ENCODE data around the gene WNT16.
A peak's percentile ranks its signal among the peaks of the same experiment; 100 is the strongest.

The WNT16 gene

DNA sequence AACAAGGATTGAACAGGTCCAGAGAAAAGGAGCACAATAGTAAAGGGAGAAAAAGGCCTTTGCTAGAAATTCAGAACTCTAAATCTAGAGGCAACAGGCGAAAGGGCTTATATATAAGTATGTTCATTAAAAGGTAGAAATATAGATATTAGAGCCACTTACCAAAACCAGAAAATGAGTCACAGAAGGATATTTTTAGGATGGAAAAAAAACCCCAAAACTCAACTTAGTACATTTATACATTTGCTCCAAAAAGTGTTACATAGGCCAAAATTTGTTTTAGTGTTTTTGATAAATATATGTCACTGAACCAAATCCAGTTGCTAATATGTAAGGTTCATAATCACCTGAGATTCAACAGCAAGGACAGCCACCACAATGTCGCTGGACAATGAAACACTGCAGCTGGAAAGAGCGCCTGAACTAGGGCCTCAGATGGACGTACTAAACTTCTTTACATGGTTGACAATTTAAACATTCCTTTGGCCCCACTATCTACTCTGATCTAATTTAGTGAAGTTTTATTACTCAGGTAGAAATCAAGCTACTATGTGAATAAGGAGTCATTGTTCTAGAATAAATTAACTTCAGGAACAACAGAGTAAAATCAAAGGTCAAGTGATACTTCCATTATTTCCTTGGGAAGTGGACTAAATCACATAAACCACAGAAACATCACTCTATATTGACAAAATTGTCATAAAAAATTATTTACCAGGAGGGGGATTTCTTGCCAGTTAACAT, 56.4 kb downstream of the WNT16 start:
- no peak overlapping the region for H3K27ac ChIP-seq (ENCODE audit: low read length)
- H3K27me3 ChIP-seq (ENCODE audit: low read depth, low read length): no peaks in the 10 kb centered on the region
- peaks cover 22% of the 10 kb centered on the region for H4K20me1 ChIP-seq (ENCODE audit: insufficient read depth, low read length)
- no peaks in the 10 kb centered on the region for H3K9me3 ChIP-seq (ENCODE audit: insufficient read depth, low read length)
- H3K4me2 ChIP-seq (ENCODE audit: low read length): peak overlapping the region; percentile 49
- H3K36me3 ChIP-seq (replicated peaks; ENCODE audit: low read depth, low read length): peaks cover 2% of the 10 kb centered on the region
- H3K79me2 ChIP-seq (ENCODE audit: low read length): peaks cover 76% of the 10 kb centered on the region
- no peak overlapping the region for H3K9ac ChIP-seq (ENCODE audit: low read length)
- no peak overlapping the region for H2AFZ ChIP-seq (ENCODE audit: low read depth, low read length)
- peaks cover 28% of the 10 kb centered on the region for H3K4me1 ChIP-seq (ENCODE audit: low read length)
- TF ChIP-seq, protein P1, sequence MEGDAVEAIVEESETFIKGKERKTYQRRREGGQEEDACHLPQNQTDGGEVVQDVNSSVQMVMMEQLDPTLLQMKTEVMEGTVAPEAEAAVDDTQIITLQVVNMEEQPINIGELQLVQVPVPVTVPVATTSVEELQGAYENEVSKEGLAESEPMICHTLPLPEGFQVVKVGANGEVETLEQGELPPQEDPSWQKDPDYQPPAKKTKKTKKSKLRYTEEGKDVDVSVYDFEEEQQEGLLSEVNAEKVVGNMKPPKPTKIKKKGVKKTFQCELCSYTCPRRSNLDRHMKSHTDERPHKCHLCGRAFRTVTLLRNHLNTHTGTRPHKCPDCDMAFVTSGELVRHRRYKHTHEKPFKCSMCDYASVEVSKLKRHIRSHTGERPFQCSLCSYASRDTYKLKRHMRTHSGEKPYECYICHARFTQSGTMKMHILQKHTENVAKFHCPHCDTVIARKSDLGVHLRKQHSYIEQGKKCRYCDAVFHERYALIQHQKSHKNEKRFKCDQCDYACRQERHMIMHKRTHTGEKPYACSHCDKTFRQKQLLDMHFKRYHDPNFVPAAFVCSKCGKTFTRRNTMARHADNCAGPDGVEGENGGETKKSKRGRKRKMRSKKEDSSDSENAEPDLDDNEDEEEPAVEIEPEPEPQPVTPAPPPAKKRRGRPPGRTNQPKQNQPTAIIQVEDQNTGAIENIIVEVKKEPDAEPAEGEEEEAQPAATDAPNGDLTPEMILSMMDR (IDR thresholded peaks at IDR 0.05; ENCODE audit: low read depth, low read length): no peak
- no peak for TF ChIP-seq EZH2phosphoT487 (IDR thresholded peaks at IDR 0.05; ENCODE audit: low read depth)
- H3K4me3 ChIP-seq (ENCODE audit: low read length): peak overlapping the region; percentile 6

DNA sequence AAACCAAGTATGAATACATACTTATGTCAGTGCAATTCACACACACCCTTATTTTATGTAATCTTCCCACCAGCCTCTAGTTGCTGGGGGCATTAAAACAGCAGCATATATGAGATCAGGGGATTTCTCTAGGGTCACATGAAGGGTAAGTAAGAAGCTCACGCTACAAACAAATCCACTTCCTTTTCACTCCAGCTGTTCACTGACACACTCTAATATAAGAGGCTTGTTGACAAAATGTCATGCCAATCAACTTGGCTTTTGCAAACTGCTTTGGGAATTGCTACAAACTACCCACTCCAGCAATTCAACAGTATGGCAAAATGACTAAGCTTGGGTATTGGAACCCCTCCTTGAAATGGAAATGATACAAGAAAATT, 57.0 kb downstream of the WNT16 start:
- TF ChIP-seq EZH2phosphoT487 (IDR thresholded peaks at IDR 0.05; ENCODE audit: low read depth): no peak
- TF ChIP-seq, protein P1 (IDR thresholded peaks at IDR 0.05; ENCODE audit: low read depth, low read length): no peak
- H3K4me3 ChIP-seq (ENCODE audit: low read length): peak overlapping the region; percentile 6
- H3K9ac ChIP-seq (ENCODE audit: low read length): no peak overlapping the region
- peak overlapping the region; percentile 49 for H3K4me2 ChIP-seq (ENCODE audit: low read length)
- no peak overlapping the region for H2AFZ ChIP-seq (ENCODE audit: low read depth, low read length)
- H3K27ac ChIP-seq (ENCODE audit: low read length): no peak overlapping the region
- peaks cover 22% of the 10 kb centered on the region for H4K20me1 ChIP-seq (ENCODE audit: insufficient read depth, low read length)
- H3K4me1 ChIP-seq (ENCODE audit: low read length): peaks cover 28% of the 10 kb centered on the region
- H3K36me3 ChIP-seq (replicated peaks; ENCODE audit: low read depth, low read length): peaks cover 2% of the 10 kb centered on the region
- H3K79me2 ChIP-seq (ENCODE audit: low read length): peaks cover 81% of the 10 kb centered on the region
- no peaks in the 10 kb centered on the region for H3K27me3 ChIP-seq (ENCODE audit: low read depth, low read length)
- H3K9me3 ChIP-seq (ENCODE audit: insufficient read depth, low read length): no peaks in the 10 kb centered on the region

DNA sequence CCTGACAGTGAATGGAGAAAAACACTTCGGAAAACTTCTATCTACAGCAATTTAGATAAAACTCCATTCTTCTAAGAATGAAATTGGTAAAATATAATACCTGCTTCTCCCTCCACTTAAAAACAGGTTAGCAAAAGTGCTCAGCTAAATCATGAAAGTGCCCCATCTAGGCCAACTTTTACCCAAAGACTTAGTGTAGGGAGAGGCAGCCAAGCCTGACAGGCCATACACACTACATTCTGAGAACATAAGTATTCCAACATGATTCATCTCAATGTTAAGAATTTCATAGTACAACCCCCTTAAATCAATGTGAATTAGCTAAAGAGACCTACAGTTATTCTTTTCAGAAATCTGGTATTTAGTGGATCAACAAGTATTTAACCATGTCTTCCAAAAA, 60.1 kb downstream of the WNT16 start:
- no peak overlapping the region for H3K9ac ChIP-seq (ENCODE audit: low read length)
- peaks cover 96% of the 10 kb centered on the region for H3K79me2 ChIP-seq (ENCODE audit: low read length)
- H3K27ac ChIP-seq (ENCODE audit: low read length): no peak overlapping the region
- no peaks in the 10 kb centered on the region for H3K27me3 ChIP-seq (ENCODE audit: low read depth, low read length)
- TF ChIP-seq EZH2phosphoT487 (IDR thresholded peaks at IDR 0.05; ENCODE audit: low read depth): no peak
- TF ChIP-seq, protein P1 (IDR thresholded peaks at IDR 0.05; ENCODE audit: low read depth, low read length): no peak
- H3K4me3 ChIP-seq (ENCODE audit: low read length): no peak overlapping the region
- H3K36me3 ChIP-seq (replicated peaks; ENCODE audit: low read depth, low read length): peaks cover 13% of the 10 kb centered on the region
- H3K9me3 ChIP-seq (ENCODE audit: insufficient read depth, low read length): no peaks in the 10 kb centered on the region
- H3K4me1 ChIP-seq (ENCODE audit: low read length): peaks cover 20% of the 10 kb centered on the region
- peaks cover 28% of the 10 kb centered on the region for H4K20me1 ChIP-seq (ENCODE audit: insufficient read depth, low read length)
- H2AFZ ChIP-seq (ENCODE audit: low read depth, low read length): no peak overlapping the region
- no peak overlapping the region for H3K4me2 ChIP-seq (ENCODE audit: low read length)

DNA sequence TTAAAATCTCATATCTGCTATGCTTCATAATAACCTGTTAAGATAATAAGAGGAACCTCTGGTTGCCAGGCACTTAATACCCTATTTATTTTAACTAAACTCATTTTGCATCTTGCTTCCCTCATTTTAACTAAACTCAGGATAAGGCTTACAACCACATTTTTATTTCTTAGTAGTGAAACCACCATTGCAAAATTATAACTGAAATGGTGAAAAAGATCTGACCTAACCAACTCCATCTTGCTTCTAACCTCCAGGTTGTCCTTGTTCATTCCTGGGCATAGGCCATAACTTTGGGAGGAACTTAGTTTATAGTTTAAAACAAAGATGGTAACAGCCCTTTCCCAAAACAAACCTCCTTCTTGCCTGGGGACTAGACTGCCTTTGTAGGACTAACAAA, 61.3 kb downstream of the WNT16 start:
- Histone ChIP-seq H3K27ac (ENCODE audit: low read length) (no peak overlapping the region), H3K4me1 (ENCODE audit: low read length) (peaks cover 18% of the 10 kb centered on the region), H4K20me1 (ENCODE audit: insufficient read depth, low read length) (peaks cover 29% of the 10 kb centered on the region), H3K36me3 (replicated peaks; ENCODE audit: low read depth, low read length) (peaks cover 18% of the 10 kb centered on the region), H3K79me2 (ENCODE audit: low read length) (peaks cover 96% of the 10 kb centered on the region), H3K9ac (ENCODE audit: low read length) (no peak overlapping the region), H3K4me2 (ENCODE audit: low read length) (no peak overlapping the region), H2AFZ (ENCODE audit: low read depth, low read length) (no peak overlapping the region), H3K27me3 (ENCODE audit: low read depth, low read length) (no peaks in the 10 kb centered on the region), H3K9me3 (ENCODE audit: insufficient read depth, low read length) (no peaks in the 10 kb centered on the region), H3K4me3 (ENCODE audit: low read length) (no peak overlapping the region)
- TF ChIP-seq, protein P1 (IDR thresholded peaks at IDR 0.05; ENCODE audit: low read depth, low read length): no peak
- TF ChIP-seq EZH2phosphoT487 (IDR thresholded peaks at IDR 0.05; ENCODE audit: low read depth): no peak

Measured in OCI-LY3 (cell line).